Skeletal muscle tissue (tissue), 5 donors: ENCODE results near the gene MCL1. TPM values are rescaled to one million over a fixed set of nuclear protein-coding genes. Genes with fewer than 3 reads are reported as not detected.

Source experiments
- H3K27ac ChIP-seq: one replicate; pipeline ENCODE4 v1.7.0; 2013; ENCODE audit warnings: mild to moderate bottlenecking, low read depth, low read length, inconsistent platforms
- H3K27me3 ChIP-seq, 3 donors: one replicate each; pipeline ENCODE4 v1.7.0; 2013; ENCODE audit warnings: low read length in 3 of 3; ENCODE audit not compliant: control insufficient read depth in 3 of 3, insufficient read depth in 3 of 3
- H3K36me3 ChIP-seq, 3 donors: one replicate each; pipeline ENCODE4 v1.7.0; 2013; ENCODE audit warnings: low read length in 3 of 3; ENCODE audit not compliant: control insufficient read depth in 3 of 3, insufficient read depth in 3 of 3
- H3K4me1 ChIP-seq, 3 donors: one replicate each; pipeline ENCODE4 v1.7.0; 2013; ENCODE audit warnings: low read length in 3 of 3, mild to moderate bottlenecking in 3 of 3; ENCODE audit not compliant: control insufficient read depth in 3 of 3, insufficient read depth in 3 of 3
- H3K4me3 ChIP-seq, 3 donors: one replicate each; pipeline ENCODE4 v1.7.0; 2013; ENCODE audit warnings: low read length in 3 of 3
- H3K9ac ChIP-seq, 3 donors: one replicate each; pipeline ENCODE4 v1.7.0; 2013; ENCODE audit warnings: low read length in 3 of 3, mild to moderate bottlenecking in 3 of 3, moderate library complexity in 2 of 3, low read depth in 1 of 3
- H3K9me3 ChIP-seq, 3 donors: one replicate each; pipeline ENCODE4 v1.7.0; 2013; ENCODE audit warnings: low read length in 3 of 3; ENCODE audit not compliant: control insufficient read depth in 3 of 3
- small RNA-seq: library from RNA; depleted of rRNA; stranded (forward); fragments of <200 nt; gene quantifications from one replicate; pipeline ENCODE3, GENCODE V24; 2014
- total RNA-seq: library from RNA; depleted of rRNA; stranded (reverse); fragments of >200 nt; gene quantifications from one replicate; pipeline ENCODE4 v1.2.3, GENCODE V29; 2014
- donor health status: Osteomylitis.

MCL1 gene
- total RNA-seq, 1 donor from 2014 or later, result 157 TPM

GRCh38 chr1:150529017-150529416 is 50.4 kb downstream of the MCL1 start:
- H3K4me3 ChIP-seq, result no peak overlapping the region
- H3K27me3 ChIP-seq, result no peaks in the 10 kb centered on the region
- no peaks in the 10 kb centered on the region for H3K9me3 ChIP-seq
- H3K9ac ChIP-seq, result peak overlapping the region in 1 of 3 donors; percentile 0
- H3K27ac ChIP-seq, result no peak overlapping the region
- no peaks in the 10 kb centered on the region for H3K36me3 ChIP-seq
- peaks cover 16 to 19% (median 16%) of the 10 kb centered on the region in 3 donors for H3K4me1 ChIP-seq

- no peak overlapping the region for H3K9ac ChIP-seq
- no peaks in the 10 kb centered on the region for H3K36me3 ChIP-seq
- H3K27ac ChIP-seq, result no peak overlapping the region
- H3K4me1 ChIP-seq, result peaks cover 11 to 15% (median 14%) of the 10 kb centered on the region in 3 donors
- no peaks in the 10 kb centered on the region for H3K27me3 ChIP-seq
- H3K9me3 ChIP-seq, result no peaks in the 10 kb centered on the region
- no peak overlapping the region for H3K4me3 ChIP-seq
Observed at GRCh38 chr1:150528196-150528595, 51.2 kb downstream of the MCL1 start.

- H3K27me3 ChIP-seq, result no peaks in the 10 kb centered on the region
- H3K4me3 ChIP-seq, result no peak overlapping the region
- no peaks in the 10 kb centered on the region for H3K36me3 ChIP-seq
- H3K9me3 ChIP-seq, result no peaks in the 10 kb centered on the region
- no peak overlapping the region for H3K9ac ChIP-seq
- H3K27ac ChIP-seq, result no peak overlapping the region
- peaks cover 4 to 13% (median 6%) of the 10 kb centered on the region in 3 donors for H3K4me1 ChIP-seq
Observed at GRCh38 chr1:150525348-150525747, 54.1 kb downstream of the MCL1 start.

Small RNAs within 50 kb of the gene (small RNA-seq; reads per million reads assigned to genes)
- gene MIR4257, result not detected
- gene RF00015, result not detected
- not detected for gene RF00561
- not detected for gene RN7SL473P
- gene RN7SL600P, result not detected

Other genes starting within 250 kb of the MCL1 start
- 12.0 TPM for gene RPRD2, start 215.5 kb downstream of the MCL1 start, total RNA-seq
- gene TARS2, start 92.2 kb downstream of the MCL1 start, total RNA-seq, result 21.4 TPM
- gene ECM1, start 71.5 kb downstream of the MCL1 start, total RNA-seq, result 0.52 TPM
- not detected for gene FALEC, start 63.9 kb downstream of the MCL1 start, total RNA-seq
- 12.0 TPM for gene ADAMTSL4, start 30.2 kb downstream of the MCL1 start, total RNA-seq
- 63.7 TPM for gene ENSA, start 50.0 kb upstream of the MCL1 start, total RNA-seq
- 22.4 TPM for gene GOLPH3L, start 117.5 kb upstream of the MCL1 start, total RNA-seq
- gene HORMAD1, start 141.3 kb upstream of the MCL1 start, total RNA-seq, result not detected
- 29.2 TPM for gene CTSS, start 186.2 kb upstream of the MCL1 start, total RNA-seq
- gene CTSK, start 228.7 kb upstream of the MCL1 start, total RNA-seq, result 55.3 TPM